Measurements from ENCODE around the gene ADRA1B. TPM values are rescaled to one million over a fixed set of nuclear protein-coding genes. Genes with fewer than 3 reads are reported as not detected.
A peak's percentile ranks its signal among the peaks of the same experiment; 100 is the strongest.

Gene ADRA1B
- total RNA-seq, 2 donors from 2014 or later = 3.4 to 3.5 TPM

DNA sequence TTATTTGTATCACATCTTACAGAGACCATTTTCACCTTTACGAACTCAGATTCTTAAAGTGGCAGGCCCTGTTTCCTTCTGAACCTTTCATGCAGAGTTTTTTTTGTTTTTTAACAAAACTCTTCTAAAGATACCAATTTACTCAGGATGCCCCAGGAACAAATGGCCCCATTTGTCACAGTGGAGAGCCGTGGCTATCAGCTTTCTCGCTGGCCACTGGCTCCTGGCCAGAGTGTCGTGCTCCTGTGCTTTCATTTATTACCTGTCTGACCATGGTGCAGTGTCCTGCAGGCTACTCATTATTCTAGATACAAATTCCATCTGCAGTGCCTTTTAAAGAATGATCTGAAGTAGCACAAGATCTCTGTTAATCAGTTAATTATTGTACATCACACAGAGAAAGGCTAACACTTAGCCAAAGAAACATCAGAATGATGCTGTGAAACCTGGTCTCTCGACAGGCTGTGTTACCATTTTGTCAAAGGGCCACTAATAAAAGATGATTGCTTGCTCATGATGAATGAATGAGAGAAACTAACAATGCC lies 27.8 kb downstream of the ADRA1B start:
- no peaks in the 10 kb centered on the region for H3K4me1 ChIP-seq
- DNase-seq (ENCODE audit: low spot score) = no peak
- H3K9me3 ChIP-seq = no peaks in the 10 kb centered on the region
- TF ChIP-seq, protein P1, sequence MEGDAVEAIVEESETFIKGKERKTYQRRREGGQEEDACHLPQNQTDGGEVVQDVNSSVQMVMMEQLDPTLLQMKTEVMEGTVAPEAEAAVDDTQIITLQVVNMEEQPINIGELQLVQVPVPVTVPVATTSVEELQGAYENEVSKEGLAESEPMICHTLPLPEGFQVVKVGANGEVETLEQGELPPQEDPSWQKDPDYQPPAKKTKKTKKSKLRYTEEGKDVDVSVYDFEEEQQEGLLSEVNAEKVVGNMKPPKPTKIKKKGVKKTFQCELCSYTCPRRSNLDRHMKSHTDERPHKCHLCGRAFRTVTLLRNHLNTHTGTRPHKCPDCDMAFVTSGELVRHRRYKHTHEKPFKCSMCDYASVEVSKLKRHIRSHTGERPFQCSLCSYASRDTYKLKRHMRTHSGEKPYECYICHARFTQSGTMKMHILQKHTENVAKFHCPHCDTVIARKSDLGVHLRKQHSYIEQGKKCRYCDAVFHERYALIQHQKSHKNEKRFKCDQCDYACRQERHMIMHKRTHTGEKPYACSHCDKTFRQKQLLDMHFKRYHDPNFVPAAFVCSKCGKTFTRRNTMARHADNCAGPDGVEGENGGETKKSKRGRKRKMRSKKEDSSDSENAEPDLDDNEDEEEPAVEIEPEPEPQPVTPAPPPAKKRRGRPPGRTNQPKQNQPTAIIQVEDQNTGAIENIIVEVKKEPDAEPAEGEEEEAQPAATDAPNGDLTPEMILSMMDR (IDR thresholded peaks at IDR 0.05) = no peak
- H3K36me3 ChIP-seq = no peaks in the 10 kb centered on the region
- no peak overlapping the region for H3K27ac ChIP-seq
- H3K27me3 ChIP-seq = no peaks in the 10 kb centered on the region
- H3K4me3 ChIP-seq = no peak overlapping the region

DNA sequence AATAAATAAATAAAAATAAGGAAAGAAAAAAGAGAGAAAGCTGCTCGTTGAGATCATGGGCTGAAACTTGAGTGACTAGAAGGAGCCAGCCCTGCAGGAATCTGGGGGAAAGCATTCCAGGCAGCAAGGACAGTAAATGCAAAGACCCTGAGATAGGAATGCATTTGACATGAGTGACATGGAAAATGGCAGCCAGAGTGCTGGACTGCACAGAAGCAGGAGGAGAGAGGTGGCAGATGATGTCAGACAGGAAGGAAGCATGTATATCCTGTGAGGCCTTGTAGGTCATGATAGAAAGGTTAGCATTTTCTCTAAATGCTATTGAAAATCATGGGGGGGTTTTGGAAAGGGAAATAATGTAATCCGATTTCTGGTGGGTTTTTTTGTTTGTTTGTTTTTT lies 29.1 kb downstream of the ADRA1B start:
- no peaks in the 10 kb centered on the region for H3K4me1 ChIP-seq
- no peak overlapping the region for H3K4me3 ChIP-seq
- no peaks in the 10 kb centered on the region for H3K27me3 ChIP-seq
- TF ChIP-seq, protein P1 (IDR thresholded peaks at IDR 0.05) = no peak
- H3K27ac ChIP-seq = no peak overlapping the region
- no peaks in the 10 kb centered on the region for H3K36me3 ChIP-seq
- no peak for DNase-seq (ENCODE audit: low spot score)
- H3K9me3 ChIP-seq = no peaks in the 10 kb centered on the region

DNA sequence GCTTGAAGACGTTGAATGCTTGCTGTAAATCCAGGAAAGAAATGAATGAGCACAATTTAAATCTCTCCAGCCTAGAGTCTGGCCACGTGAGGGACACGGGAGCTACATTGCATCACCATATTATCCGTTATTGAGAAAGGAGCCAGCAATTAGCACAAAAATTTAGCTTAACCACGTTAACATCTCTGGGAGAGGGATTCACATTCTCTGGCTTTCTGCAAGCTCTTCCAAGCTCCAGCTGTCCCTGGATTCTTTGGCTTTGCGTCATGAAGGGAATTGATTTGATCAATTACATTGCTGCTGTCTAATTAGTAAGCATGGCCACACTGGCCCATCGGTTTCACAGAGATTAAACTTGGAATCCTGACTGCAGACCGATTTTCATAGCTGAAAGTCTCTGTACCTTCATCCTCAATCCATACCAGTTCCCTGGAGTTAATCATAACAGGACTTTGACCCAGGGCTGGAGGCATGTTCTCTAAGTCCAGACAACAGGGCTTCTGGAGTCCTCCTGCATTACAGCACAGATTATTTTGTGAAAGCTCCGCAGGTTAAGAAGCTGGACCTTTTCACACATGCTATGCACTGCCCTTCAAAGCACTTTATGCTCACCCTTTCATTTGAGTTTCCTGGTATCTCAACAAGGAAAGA lies 31.6 kb downstream of the ADRA1B start:
- TF ChIP-seq, protein P1 (IDR thresholded peaks at IDR 0.05) = no peak
- no peaks in the 10 kb centered on the region for H3K9me3 ChIP-seq
- H3K36me3 ChIP-seq = no peaks in the 10 kb centered on the region
- DNase-seq (ENCODE audit: low spot score) = peak; percentile 52
- H3K27me3 ChIP-seq = no peaks in the 10 kb centered on the region
- no peak overlapping the region for H3K4me3 ChIP-seq
- H3K27ac ChIP-seq = no peak overlapping the region
- no peaks in the 10 kb centered on the region for H3K4me1 ChIP-seq

DNA sequence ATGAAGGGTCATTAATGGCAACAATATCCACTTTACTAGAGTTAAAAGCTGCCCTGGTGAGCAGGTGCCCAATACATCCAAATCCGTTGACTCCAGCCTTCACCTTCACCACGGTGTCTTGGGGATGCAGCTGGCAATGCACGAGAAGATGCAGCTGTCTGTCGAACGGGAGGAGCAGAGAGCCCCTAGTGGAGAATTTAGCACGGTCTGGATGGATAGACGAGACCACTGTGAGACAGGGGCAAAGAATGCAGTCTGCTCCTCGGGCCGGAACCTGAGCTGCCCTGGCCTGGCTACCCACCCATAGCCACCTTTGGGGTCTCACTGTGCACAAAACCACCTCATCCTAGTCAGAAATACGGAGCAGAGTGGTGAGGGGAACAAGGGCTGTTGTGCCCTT lies 35.1 kb downstream of the ADRA1B start:
- DNase-seq (ENCODE audit: low spot score) = no peak
- Histone ChIP-seq H3K27me3 (no peaks in the 10 kb centered on the region), H3K9me3 (no peaks in the 10 kb centered on the region), H3K36me3 (no peaks in the 10 kb centered on the region), H3K4me3 (no peak overlapping the region), H3K4me1 (no peaks in the 10 kb centered on the region), H3K27ac (no peak overlapping the region)
- TF ChIP-seq, protein P1 (IDR thresholded peaks at IDR 0.05) = peak in 1 of 2 donors; percentile 39

DNA sequence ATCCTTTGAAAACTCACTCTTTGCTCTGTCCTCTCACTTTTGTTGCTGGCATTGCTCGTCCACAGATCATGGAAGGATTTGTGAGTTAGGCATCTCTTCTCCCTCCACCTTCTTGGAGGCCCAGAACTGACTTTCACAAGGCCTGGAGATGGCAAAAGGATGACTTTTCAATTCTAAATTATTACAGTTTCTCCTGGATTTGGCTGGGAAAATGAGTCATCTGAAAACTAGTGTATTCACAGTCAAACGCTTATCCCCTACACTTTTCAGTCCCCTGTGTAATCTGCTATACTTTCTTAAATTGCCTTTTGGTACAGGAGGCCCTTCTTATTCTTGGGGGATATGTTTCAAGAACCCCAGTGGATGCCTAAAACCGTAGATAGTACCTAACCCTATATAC lies 35.6 kb downstream of the ADRA1B start:
- Histone ChIP-seq H3K4me3 (no peak overlapping the region), H3K27ac (no peak overlapping the region), H3K36me3 (no peaks in the 10 kb centered on the region), H3K4me1 (no peaks in the 10 kb centered on the region), H3K9me3 (no peaks in the 10 kb centered on the region), H3K27me3 (no peaks in the 10 kb centered on the region)
- TF ChIP-seq, protein P1 (IDR thresholded peaks at IDR 0.05) = no peak
- DNase-seq (ENCODE audit: low spot score) = no peak

DNA sequence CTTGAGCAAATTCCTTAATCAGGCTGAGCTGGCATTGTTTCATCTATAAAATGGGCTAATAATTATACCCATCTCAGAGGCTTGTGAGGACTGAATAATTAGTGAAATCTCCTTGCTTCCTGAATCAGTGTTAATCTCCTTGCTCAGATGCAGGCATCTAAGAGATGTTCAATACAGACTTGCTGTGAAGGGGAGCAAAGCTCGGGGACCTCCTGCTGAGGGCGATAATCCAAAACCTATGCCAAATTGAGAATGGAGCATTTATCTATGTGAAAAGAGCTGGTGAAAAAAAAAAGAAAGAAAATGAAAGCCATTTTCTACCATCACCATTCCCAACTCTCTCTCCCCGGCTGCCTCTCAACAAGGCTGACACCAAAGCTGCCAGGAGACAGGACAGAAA lies 37.3 kb downstream of the ADRA1B start:
- Histone ChIP-seq H3K27ac (no peak overlapping the region), H3K4me3 (no peak overlapping the region), H3K4me1 (no peaks in the 10 kb centered on the region), H3K27me3 (no peaks in the 10 kb centered on the region), H3K36me3 (no peaks in the 10 kb centered on the region), H3K9me3 (no peaks in the 10 kb centered on the region)
- no peak for DNase-seq (ENCODE audit: low spot score)
- TF ChIP-seq, protein P1 (IDR thresholded peaks at IDR 0.05) = no peak
